MCF 10A (cell line): ENCODE results near the gene DNAJC28. TPM values are rescaled to one million over a fixed set of nuclear protein-coding genes. Genes with fewer than 3 reads are reported as not detected.
"Not testable (repeated sequence)": the region's sequence is repeated elsewhere in the genome, so short reads cannot be mapped to it uniquely, and the experiment has no call there.

Experiments used
- BruUV-seq: library from RNA; stranded (reverse); fragments of 400-500 nt; replicated peaks from 2 replicates; lab custom pipeline; 2021; lab: Mats Ljungman, UMichigan
- CTCF ChIA-PET: fragments of 300-600 bp; sonication (Branson Sonifier 250); formaldehyde crosslinking; extraction: SDS; loops from one replicate; lab custom pipeline; 2021; ENCODE audit warnings: antibody characterized with exemption, inconsistent platforms; lab: Yijun Ruan, JAX
- POLR2A ChIA-PET: fragments of 300-600, 350-650 bp; sonication (Branson Sonifier 250); formaldehyde crosslinking; extraction: SDS; loops from one replicate; lab custom pipeline; 2020; ENCODE audit warnings: antibody characterized with exemption, inconsistent platforms; lab: Yijun Ruan, JAX
- DNase-seq: peaks from one replicate; pipeline ENCODE4 v3.0.0-alpha.2; 2018; ENCODE audit not compliant: unreplicated experiment
- H3K27ac Mint-ChIP-seq: one replicate; pipeline ENCODE4 v1.8.0; 2022; ENCODE audit warnings: mild to moderate bottlenecking, low read depth, mixed read lengths; ENCODE audit not compliant: unreplicated experiment
- H3K27me3 Mint-ChIP-seq: one replicate; pipeline ENCODE4 v1.8.0; 2022; ENCODE audit warnings: mixed read lengths; ENCODE audit not compliant: insufficient read depth, unreplicated experiment
- H3K36me3 Mint-ChIP-seq: one replicate; pipeline ENCODE4 v1.8.0; 2022; ENCODE audit warnings: mild to moderate bottlenecking, moderate library complexity, mixed read lengths; ENCODE audit not compliant: insufficient read depth, unreplicated experiment
- H3K4me1 Mint-ChIP-seq: one replicate; pipeline ENCODE4 v1.8.0; 2022; ENCODE audit warnings: mixed read lengths; ENCODE audit not compliant: insufficient read depth, unreplicated experiment
- H3K4me3 Mint-ChIP-seq: one replicate; pipeline ENCODE4 v1.8.0; 2022; ENCODE audit warnings: mild to moderate bottlenecking, moderate library complexity, mixed read lengths; ENCODE audit not compliant: unreplicated experiment
- H3K9me3 Mint-ChIP-seq: one replicate; pipeline ENCODE4 v1.8.0; 2022; ENCODE audit warnings: mixed read lengths; ENCODE audit not compliant: unreplicated experiment
- intact Hi-C: fragments of 100-400 bp; cut with micrococcal nuclease; formaldehyde crosslinking; loops from 2 replicates; pipeline ENCODE4 v1.14.1; 2022
- total RNA-seq: library from RNA; stranded (reverse); gene quantifications from 2 replicates; pipeline ENCODE4 v1.2.3, GENCODE V29; 2022
- TF ChIP-seq, protein P1 (sequence below): fragments of 200-600 bp; IDR thresholded peaks from one replicate; pipeline ENCODE4 v1.8.0; 2022; ENCODE audit warnings: antibody characterized with exemption, mild to moderate bottlenecking; ENCODE audit not compliant: unreplicated experiment

Gene DNAJC28
- total RNA-seq, 1 experiment from 2014 or later, result 0.28 TPM

DNA sequence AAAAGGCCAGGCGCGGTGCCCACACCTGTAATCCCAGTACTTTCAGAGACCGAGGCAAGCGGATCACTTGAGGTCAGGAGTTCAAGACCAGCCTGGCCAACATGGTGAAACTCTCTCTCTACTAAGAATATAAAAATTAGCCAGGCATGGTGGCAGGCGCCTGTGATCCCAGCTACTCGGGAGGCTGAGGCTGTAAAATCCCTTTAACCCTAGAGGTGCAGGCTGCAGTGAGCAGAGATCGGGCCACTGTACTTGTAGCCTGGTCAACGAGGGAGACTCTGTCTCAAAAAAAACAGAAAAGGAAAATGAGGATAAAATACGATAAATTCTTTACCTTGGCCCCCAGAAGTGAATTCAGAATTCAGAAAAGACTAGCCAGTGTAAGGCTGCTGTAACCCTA is 13.3 kb downstream of the DNAJC28 start:
- POLR2A ChIA-PET, result interaction anchor here (1.0 to 5.4 kb wide), 4 partner anchors 13 to 153 kb away, joined by 3 to 92 read pairs (median 42); partner anchors contain the start of genes DNAJC28, GART, IFNAR1 and SON

DNA sequence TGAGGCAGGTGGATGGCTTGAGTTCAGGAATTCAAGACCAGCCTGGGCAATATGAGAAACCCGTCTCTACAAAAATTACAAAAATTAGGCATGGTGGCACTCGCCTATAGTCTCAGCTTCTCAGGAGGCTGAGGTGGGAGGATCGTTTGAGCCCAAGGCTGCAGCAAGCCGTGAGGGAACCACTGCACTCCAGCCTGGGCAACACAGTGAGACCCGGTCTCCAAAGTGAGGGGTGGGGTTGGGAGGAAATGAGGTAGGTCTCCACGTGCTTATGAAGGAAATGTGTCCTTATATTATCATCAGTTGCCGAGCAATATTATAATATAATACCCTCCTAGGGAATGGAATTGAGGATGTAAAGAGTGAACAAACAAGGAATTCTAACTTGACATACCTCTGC is 14.4 kb downstream of the DNAJC28 start:
- no peak overlapping the region for H3K27ac Mint-ChIP-seq
- intact Hi-C loops, result no loop called here
- ChIA-PET POLR2A (interaction anchor here (1.2 kb wide), 1 partner anchor 65 kb away, joined by 4 read pairs; the partner anchor contains the start of gene GART), CTCF (no interaction called here)
- no peak for DNase-seq
- TF ChIP-seq, protein P1, sequence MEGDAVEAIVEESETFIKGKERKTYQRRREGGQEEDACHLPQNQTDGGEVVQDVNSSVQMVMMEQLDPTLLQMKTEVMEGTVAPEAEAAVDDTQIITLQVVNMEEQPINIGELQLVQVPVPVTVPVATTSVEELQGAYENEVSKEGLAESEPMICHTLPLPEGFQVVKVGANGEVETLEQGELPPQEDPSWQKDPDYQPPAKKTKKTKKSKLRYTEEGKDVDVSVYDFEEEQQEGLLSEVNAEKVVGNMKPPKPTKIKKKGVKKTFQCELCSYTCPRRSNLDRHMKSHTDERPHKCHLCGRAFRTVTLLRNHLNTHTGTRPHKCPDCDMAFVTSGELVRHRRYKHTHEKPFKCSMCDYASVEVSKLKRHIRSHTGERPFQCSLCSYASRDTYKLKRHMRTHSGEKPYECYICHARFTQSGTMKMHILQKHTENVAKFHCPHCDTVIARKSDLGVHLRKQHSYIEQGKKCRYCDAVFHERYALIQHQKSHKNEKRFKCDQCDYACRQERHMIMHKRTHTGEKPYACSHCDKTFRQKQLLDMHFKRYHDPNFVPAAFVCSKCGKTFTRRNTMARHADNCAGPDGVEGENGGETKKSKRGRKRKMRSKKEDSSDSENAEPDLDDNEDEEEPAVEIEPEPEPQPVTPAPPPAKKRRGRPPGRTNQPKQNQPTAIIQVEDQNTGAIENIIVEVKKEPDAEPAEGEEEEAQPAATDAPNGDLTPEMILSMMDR, result no peak
- no peaks in the 10 kb centered on the region for H3K27me3 Mint-ChIP-seq
- no peaks in the 10 kb centered on the region for H3K9me3 Mint-ChIP-seq
- peak overlapping the region; percentile 87 for H3K4me3 Mint-ChIP-seq
- peaks cover 6% of the 10 kb centered on the region for H3K36me3 Mint-ChIP-seq
- H3K4me1 Mint-ChIP-seq, result peaks cover 5% of the 10 kb centered on the region
- BruUV-seq, result no TSS peak

More for the DNA sequence above, 13.3 kb downstream of the DNAJC28 start:
- no peaks in the 10 kb centered on the region for H3K9me3 Mint-ChIP-seq
- peak overlapping the region; percentile 74 for H3K27ac Mint-ChIP-seq
- H3K36me3 Mint-ChIP-seq, result peaks cover 6% of the 10 kb centered on the region
- TF ChIP-seq, protein P1, result no peak
- BruUV-seq, result no TSS peak
- peak overlapping the region; percentile 87 for H3K4me3 Mint-ChIP-seq
- DNase-seq, result no peak
- intact Hi-C loops, result no loop called here
- H3K27me3 Mint-ChIP-seq, result no peaks in the 10 kb centered on the region
- peaks cover 5% of the 10 kb centered on the region for H3K4me1 Mint-ChIP-seq
- CTCF ChIA-PET, result no interaction called here

DNA sequence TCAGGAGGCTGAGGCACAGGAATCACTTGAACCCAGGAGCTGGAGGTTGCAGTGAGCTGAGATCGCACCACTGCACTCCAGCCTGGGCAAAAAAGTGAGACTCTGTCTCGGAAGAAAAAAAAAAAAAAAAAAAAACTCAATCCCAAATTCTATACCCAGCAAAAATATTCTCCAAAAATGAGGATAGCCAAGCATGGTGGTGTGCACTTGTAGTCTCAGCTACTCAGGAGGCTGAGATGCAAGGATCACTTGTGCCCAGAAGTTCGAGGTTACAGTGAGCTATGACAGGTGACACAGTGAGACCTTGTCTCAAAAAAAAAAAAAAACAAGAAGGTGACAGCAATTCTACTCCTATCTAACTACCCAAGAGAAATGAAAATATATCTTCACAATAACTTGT is 18.2 kb downstream of the DNAJC28 start:
- Mint-ChIP-seq H3K27ac (no peak overlapping the region), H3K27me3 (no peaks in the 10 kb centered on the region), H3K36me3 (peaks cover 6% of the 10 kb centered on the region), H3K4me3 (no peak overlapping the region), H3K4me1 (peaks cover 2% of the 10 kb centered on the region), H3K9me3 (no peaks in the 10 kb centered on the region)
- TF ChIP-seq, protein P1, result no peak
- intact Hi-C loops, result no loop called here
- CTCF ChIA-PET, result no interaction called here
- DNase-seq, result no peak
- BruUV-seq, result no TSS peak
- POLR2A ChIA-PET, result no interaction called here

DNA sequence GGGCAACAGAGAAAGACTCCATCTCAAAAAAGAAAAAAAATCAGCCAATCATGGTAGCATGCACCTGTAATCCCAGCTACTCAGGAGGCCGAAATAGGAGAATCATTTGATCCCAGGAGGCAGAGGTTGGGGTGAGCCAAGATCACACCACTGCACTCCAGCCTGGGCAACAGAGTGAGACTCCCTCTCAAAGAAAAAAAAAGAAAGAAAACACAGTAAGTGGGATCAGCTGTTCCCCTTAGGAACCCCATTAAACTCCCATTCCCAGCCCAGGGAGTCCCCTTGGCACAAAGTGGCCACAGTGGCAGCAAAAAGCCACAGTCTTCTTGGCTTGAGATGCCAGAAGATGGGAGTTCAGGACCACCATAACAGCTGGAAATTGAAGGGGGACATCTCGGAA is 20.8 kb downstream of the DNAJC28 start:
- intact Hi-C loops, result no loop called here
- CTCF ChIA-PET, result no interaction called here
- no peaks in the 10 kb centered on the region for H3K4me1 Mint-ChIP-seq
- H3K9me3 Mint-ChIP-seq, result no peaks in the 10 kb centered on the region
- no TSS peak for BruUV-seq
- no peak for DNase-seq
- no peak overlapping the region for H3K27ac Mint-ChIP-seq
- H3K4me3 Mint-ChIP-seq, result no peak overlapping the region
- H3K36me3 Mint-ChIP-seq, result no peaks in the 10 kb centered on the region
- TF ChIP-seq, protein P1, result no peak
- POLR2A ChIA-PET, result interaction anchor here (0.7 kb wide), 1 partner anchor 10 kb away, joined by 4 read pairs; no protein-coding TSS in a partner anchor
- no peaks in the 10 kb centered on the region for H3K27me3 Mint-ChIP-seq

DNA sequence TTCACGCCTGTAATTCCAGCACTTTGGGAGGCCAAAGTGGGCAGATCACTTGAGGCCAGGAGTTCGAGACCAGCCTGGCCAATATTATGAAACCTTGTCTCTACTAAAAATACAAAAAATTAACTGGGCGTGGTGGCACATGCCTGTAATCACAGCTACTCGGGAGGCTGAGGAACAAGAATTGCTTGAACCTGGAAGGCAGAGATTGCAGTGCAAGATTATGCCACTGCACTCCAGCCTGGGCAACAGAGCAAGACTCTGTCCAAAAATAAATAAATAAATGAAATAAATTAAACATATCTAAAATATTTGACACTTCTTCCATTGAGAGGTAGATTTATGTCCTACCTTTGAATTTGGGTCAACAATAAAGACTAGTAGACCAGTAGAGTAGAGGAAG is 22.3 kb downstream of the DNAJC28 start:
- intact Hi-C loops, H3K9me3 Mint-ChIP-seq, H3K27me3 Mint-ChIP-seq, H3K36me3 Mint-ChIP-seq, POLR2A ChIA-PET, DNase-seq, H3K4me1 Mint-ChIP-seq, H3K27ac Mint-ChIP-seq, BruUV-seq, H3K4me3 Mint-ChIP-seq: not testable (repeated sequence)
- CTCF ChIA-PET, result interaction anchor here (0.6 to 0.7 kb wide), 2 partner anchors 11 to 25 kb away, joined by 3 read pairs; no protein-coding TSS in a partner anchor
